ENCODE data around the gene PHYKPL.
"Not testable (repeated sequence)": the region's sequence is repeated elsewhere in the genome, so short reads cannot be mapped to it uniquely, and the experiment has no call there.

Gene PHYKPL

DNA sequence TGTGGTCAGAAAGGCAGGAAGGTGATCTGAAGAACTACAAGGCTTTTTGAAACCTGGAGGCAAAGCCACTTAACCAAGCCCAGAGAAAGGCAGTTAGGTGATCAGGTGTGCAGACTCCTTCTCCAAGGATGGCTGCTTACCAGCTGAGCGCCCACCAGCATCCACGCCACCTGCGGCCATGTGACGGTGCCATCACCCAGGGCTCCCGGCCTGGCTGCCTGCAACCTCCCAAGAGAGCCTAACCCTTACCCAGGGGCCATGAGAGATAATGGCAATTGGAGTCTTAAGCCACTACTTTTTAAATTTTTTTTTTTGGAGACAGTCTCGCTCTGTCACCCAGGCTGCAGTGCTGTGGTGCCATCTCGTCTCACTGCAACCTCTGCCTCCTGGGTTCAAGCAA is 33.1 kb upstream of the PHYKPL start:
- DNase-seq (ENCODE audit: low spot score) = no peak

DNA sequence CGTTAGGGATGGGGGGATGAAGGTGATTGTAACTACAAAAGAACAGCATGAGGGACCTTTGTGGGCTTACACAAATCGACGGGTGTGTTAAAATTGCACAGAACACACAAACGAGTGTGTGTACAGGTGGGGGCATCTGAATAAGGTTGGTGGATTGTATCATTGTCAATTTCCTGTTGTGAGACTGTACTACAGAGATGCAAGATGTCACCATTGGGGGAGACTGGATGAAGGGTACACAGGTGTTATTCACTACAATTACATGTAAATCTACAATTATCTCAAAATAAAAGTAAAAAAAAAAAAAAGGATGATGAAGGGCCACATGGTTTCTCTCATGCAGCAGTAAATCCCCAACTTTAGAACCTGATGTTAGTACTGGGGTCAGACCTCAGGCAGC is 31.4 kb upstream of the PHYKPL start:
- no peak for DNase-seq (ENCODE audit: low spot score)

DNA sequence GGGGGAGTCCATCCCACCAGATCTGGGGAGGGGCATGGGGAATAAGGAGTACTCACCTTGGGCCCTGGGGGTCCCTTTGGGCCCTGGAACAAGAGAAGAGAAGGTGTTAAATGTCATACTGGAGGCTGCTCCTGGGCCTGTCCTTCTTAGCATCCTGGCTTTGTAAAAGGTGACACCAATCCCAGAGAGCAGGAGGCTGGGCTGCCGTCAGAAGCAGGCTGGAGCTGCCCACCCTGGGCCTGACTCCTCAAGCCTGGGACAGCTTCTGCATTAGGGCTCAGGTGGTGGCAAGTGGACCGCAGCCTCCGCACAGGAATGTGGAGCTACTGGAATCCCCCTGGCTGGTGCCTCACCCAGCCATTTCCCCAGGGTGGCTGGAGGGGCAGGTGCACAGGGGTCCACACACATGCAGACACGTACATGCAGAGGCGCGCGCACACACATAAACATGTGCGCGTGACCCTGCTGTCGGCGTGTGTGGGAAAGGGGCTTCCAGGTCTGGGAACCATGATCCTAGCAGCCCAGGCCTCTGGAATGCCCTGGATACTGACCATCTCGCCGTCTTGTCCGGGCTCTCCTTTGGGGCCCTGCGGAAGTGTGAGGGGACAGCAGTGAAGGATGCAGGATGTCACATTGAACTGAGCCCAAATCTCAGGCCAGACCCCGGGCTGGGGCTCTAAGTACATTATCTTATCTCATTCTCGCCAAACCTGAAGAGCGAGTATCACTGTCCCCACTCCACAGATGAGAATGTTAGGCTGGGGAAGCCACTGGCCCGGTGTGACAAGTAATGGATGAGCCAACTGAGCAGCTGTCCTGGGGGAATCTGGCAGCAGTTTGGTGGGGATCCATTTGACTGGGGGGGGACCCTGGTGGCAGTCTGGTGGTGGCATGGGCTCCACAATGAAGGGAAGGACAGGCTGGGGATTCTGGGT is 29.3 kb upstream of the PHYKPL start:
- no peak for DNase-seq (ENCODE audit: low spot score)

DNA sequence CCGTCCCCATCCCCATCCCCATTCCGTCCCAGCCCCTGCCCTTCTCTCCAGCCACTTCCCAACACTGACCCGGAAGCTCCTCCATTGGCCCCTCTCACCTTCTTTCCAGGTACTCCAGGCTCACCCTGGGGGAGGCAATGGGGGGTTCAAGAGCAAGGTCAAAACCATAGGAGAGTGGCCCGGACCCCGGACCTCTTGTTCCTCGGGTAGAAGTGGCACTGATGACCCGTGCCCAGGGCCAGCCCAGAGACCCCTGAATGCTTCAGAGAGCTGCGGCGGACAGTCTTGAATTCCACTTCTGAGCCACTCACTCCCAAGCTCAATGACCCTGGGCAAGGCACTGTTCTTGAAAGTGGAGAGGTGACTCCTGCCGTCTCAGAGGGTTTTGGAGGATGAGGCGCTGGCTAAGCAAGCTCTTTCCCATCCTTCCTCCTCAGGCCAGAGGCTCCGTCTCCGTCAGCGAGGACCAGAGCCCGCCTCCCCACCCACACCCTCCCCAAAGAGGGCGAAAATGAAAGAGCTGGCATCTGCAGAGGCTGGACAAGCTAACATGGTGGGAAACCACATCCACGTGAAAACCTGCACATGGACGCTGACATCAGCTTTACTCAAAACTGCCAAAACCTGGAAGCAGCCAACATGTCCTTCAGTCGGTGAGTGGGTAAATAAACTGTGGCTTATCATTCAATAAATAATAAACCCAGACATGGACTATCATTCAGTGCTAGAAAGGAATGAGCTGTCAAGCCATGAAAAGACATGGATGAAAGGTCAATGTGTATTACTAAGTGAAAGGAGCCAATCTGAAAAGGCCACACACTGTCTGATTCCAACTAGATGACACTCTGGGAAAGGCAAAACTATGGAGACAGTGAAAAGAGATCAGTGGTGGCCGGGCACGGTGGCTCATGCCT is 27.3 kb upstream of the PHYKPL start:
- no peak for DNase-seq (ENCODE audit: low spot score)

DNA sequence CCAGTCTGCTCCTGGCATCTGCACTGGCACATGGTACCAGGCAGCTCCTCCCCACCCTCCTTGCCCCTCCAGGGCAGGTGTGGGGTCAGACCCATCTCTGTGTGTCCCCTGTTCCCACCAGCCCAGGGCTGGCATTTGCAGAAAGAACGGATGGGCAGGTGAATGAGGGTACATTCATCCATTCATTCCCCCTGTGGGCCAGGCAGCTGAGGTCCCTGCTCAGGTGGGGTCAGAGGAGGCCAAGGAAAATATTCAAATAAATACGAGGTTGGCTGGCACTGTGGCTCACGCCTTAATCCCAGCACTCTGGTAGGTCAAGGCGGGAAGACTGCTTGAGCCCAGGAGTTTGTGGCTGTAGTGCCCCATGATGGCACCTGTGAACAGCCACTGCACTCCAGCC is 25.0 kb upstream of the PHYKPL start:
- DNase-seq (ENCODE audit: low spot score) = no peak

DNA sequence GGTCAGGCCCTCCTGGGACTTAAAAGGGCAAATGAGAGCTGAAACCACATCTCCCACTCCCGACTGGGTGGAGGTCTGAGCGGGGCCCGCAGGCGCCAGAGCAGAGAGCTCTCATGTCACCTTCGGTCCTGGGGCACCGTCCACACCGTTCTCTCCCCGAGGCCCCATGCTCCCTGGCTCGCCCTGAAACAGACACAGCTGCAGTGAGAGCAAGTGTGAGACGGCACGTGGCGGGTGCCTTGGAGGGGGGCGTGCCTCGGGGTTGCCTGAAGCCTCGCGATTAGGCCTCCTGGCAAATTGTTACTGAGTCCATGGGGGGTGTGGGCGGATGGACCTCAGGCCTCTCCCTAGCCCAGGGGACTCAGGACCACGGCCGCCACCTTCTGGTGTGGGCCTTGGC is 24.1 kb upstream of the PHYKPL start:
- DNase-seq (ENCODE audit: low spot score) = no peak

DNA sequence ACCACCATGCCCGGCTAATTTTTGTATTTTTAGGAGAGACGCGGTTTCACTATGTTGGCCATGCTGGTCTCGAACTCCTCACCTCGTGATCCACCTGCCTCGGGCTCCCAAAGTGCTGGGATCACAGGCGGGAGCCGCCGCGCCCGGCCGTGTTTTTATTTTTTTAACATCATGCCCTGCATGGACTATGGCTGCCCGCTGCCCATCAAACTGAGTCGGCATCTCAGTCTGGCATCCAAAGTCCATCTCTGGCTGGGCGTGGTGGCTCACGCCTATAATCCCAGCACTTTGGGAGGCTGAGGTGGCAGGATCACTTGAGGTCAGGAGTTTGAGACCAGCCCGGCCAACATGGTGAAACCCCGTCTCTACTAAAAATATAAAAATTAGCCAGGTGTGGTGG is 21.0 kb upstream of the PHYKPL start:
- not testable (repeated sequence) for DNase-seq (ENCODE audit: low spot score)

DNA sequence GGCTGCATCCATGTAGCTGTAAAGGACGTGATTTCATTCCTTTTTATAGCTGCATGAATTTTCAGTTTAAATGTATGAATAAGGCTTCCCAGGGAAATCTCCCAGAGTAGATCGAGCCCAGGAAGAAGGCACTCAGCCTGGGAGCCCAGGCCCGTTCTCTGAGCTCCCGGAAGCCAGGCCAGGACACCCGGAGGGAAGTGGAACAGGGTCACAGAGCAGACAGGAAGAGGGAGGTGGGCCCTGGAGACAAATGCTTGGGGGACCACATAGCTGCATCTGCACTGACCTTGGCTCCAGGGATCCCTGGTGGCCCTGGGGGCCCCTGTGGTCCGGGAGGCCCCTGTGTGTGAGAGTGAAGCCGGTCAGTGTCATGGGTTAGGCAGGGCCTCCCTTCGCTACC is 19.7 kb upstream of the PHYKPL start:
- DNase-seq (ENCODE audit: low spot score) = no peak

DNA sequence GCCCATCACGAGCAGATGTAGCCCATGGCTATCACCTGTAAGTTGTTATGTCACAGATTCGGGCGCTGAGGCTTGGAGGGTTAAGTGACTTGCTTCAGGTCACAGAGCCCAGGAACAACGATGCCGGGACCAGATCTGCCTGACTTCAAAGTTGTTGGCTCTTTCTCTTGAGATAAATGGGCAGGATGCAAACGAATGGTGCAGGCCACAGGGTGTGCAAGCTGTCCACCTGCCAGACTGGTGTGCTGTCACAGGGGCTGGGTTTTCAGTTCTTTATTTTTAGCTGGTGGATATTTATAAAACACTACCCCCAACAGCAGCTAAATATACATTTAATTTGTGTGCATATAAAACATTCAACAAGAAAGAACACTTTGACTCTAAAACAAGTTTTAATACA is 17.7 kb upstream of the PHYKPL start:
- no peak for DNase-seq (ENCODE audit: low spot score)

DNA sequence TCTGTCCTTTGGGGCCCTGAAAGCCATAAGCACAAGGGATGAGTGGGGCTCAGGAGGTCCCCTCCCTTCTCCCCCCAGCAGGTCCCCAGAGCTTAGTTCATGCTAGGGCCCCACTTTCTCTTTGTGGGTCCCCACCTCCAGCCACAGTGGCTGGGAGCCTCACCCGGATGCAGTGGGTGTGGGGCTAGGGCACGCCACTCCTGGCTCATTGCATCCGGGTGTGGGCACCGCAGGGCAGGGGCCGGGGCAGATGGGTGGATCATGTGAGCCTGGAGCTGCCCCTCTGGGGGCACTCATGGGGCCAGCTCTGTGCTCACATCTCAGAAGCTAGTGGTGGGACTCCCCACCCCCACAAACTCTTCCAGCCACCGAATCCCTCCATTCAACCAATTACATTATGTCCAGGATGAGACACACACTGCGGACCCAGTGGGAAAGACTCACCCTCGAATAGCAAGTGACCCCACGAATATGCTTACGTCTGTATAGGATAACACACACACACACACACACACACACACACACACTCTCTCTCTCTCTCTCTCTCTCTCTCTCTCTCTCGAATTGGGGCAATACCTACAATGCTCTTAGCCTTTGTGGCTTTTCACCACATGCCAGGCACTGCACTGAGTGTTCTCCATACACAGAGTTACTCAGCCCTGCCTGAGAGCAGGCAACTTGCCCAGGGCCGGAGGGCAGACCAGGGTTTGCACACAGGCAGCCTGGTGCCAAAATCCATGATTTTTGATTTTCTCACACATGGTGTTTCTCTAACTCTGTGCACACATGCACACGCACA is 16.8 kb upstream of the PHYKPL start:
- DNase-seq (ENCODE audit: low spot score) = no peak

DNA sequence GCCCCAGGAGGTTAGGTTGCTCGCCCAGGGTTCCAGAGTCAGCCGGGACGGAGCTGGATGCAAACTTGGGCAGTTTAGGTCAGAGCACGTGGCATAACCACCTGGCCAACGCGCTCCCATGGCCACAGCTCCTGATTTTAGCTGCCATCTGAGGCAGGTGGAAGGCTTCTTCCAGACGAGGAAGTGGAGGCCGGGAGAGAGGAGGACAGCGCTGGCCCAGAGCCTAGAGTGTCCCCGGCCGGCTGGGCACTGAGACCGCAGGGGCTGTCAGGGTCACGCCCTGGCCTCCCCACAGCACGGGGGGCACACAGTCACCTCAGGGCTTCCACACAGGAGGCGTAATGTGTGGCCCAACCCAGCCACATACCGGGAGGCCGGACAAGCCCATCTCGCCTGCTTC is 16.1 kb upstream of the PHYKPL start:
- no peak for DNase-seq (ENCODE audit: low spot score)

DNA sequence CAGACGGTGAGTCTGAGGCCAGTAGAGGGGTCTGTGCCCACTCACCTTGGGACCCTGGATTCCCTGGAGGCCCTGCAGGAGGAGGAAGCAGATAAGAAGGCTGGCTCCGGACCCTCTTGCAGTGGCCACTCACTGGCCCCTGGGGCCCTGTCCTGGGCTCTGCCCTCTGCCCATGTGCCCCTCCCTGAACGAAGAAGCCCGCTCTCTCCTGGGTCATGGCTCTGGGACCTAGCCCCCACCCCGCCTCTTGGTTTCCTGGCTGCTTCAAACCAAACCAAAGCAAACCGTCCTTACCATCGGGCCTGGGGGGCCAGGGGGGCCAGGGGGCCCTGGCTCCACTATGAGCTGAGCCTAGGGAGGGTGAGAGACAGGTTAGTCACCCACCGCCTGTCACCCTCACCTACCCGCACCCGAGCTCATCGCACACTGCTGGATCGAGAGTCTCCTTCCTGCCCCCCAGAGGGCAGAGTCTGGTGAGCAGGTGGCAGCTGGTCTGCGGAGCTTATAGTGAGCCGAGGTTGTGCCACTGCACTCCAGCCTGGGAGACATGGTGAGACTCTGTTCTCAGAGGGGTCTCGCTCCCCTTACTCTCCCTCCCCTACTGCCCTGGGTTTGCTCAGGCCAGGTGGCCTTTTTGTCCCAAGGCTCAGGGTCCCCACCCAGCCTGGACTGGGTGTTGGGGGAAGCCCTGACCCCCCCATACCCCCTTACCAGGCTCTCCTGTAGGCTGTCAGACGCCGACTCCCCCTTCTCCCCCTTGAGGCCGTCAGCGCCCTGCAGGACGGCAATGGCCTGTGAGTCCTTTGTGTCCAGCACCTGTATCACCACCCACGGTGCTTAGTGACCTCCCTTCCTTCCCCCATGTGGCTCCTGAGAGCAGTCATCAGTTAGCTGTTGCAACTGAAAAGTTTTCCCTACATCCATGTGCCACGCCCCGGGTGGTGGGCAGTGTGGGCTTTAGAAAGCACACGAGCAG is 15.2 kb upstream of the PHYKPL start:
- no peak for DNase-seq (ENCODE audit: low spot score)

DNA sequence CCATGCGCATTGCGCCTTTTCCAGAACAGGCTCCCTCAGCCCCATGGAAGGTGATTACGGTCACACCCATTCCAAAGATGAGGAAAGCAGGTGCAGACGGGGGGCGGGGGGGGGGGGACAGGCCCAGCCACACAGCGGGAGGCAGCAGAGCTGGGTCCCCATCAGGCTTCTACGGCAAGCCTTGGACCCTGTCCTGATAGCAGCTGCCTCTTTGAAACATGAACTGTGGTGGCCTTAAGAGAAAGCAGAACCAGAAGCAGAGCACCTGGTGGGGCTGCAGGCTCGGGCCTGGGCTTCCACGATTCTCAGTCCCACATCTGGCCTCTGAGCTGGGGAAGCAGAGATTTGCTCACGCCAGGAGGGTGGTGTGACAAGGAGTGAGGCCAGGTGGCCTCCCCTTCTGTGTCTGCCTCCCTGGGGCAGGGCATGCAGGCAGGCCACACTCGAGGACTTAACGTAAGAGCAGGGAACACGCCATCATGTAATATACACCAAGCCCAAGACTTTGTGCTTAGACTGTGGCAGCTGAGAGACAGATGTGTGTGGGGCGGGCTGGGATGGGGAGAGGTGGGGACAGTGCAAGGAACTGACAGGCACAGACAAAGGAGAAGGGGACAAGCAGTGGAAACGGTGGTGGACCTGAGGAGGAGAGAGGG is 14.2 kb upstream of the PHYKPL start:
- no peak for DNase-seq (ENCODE audit: low spot score)

DNA sequence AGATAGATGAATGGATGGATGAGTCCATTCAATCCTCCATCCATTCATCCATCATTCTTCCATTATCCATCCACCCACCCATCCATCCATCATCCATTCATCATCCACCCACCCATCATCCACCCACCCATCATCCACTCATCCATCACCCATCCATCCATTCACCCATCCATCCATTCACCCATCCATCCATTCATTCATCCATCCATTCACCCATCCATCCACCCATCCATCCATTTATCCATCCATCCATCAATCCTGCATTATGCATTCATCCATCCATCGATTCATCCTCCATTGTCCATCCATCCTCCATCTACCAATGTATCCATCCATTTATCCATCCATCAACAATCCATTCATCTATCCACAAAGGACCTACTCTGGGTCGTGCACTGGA is 12.8 kb upstream of the PHYKPL start:
- DNase-seq (ENCODE audit: low spot score) = no peak

DNA sequence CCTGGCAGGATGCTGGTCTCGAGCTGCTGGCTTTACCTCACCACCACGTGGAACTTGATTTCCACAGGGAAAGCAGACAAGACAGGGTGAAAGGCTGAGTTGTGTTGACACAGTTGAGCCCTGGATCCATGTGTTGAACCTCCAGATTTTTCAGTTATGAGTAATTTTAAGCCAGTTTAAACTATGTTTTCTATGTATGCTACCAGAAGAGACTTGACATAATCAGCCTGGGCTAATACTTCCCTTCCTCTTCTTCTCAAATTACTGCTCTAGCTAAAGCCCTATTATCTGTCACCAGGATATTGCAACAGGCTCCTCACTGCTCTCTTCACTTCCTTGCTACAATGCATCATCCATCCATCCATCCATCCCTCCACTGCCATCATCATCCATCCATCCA is 12.0 kb upstream of the PHYKPL start:
- no peak for DNase-seq (ENCODE audit: low spot score)

DNA sequence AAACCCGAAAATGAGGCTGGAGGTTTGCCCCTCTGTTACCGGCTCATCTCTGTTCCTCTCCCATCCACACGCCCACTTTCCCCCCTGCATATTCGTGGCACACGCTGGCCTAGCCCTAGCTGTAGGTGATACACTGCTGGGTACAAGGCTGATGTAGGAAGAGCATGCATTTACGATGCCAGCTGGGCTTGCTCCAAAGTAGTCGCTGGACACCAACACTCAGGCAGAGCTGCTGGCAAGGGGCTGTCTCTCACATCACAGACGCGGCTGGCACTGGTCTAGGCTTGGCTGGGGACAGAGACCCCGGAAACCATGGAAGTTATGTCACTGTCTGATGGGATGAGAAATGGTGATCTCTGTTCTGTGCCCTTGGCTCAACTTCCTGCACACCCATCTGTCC is 9.8 kb upstream of the PHYKPL start:
- no peak for DNase-seq (ENCODE audit: low spot score)

DNA sequence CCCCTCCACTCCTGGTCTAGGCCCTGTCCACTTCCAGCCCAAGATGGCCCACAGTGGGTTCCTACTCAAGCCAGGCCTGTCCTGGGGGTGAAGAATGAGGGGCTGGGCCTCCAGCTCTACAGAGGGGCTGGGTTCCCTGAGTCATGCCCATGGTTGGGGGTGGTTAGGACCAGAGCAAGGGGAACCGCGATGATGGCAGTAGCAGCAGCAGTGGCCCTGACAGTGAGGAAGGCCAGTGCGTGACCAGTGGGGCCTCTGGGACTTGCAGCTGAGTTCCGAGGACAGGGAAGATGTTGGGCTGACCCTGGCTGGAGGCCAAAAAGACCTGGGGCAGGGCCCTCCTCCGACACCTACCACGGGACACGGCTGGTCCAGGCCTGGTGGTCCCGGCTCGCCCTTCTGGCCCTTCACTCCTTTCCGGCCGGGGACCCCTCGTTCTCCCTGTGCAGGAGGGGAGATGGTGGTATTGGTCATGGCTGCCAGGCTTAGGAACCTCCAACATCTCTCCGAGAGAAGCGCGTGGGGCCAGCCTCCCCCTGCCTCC is 9.2 kb upstream of the PHYKPL start:
- no peak for DNase-seq (ENCODE audit: low spot score)

DNA sequence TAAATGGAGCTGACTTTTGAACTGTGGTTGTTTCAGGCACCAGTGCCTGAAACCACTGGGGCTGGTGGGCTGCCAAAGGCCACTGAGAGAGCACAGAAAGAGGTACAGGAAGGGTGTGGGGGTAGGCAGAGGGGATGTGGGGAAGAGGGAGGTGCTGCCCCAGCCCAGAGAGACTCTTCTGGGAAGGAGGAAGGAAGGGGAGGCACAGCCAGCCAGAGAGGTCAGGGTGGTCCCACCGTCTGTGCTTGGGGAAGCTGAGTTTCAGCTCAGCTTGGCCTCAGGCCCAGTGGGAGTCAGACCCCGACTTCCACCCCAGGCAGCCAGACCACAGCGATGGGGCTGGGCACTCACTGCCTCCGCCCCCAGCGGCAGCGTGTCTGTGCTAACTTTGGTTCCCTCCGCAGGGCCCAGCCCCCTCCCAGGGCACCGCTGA is 8.6 kb upstream of the PHYKPL start:
- no peak for DNase-seq (ENCODE audit: low spot score)

DNA sequence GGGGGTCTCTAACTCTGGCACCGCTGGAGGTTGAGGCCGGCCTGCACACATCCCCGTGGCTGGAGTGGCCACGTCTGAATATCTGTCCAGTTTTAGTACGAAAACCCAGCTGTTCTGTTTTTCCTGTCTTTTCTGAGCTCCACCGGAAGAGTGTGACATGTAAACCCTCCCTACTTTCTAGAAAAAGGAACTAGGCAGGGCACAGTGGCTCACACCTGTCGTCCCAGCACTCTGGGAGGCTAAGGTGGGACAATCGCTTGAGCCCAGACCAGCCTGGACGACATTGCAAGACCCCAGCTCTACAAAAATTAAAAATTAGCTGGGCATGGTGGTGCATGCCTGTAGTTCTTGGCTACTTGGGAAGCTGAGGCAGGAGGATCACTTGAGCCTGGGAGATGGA is 8.2 kb upstream of the PHYKPL start:
- no peak for DNase-seq (ENCODE audit: low spot score)

DNA sequence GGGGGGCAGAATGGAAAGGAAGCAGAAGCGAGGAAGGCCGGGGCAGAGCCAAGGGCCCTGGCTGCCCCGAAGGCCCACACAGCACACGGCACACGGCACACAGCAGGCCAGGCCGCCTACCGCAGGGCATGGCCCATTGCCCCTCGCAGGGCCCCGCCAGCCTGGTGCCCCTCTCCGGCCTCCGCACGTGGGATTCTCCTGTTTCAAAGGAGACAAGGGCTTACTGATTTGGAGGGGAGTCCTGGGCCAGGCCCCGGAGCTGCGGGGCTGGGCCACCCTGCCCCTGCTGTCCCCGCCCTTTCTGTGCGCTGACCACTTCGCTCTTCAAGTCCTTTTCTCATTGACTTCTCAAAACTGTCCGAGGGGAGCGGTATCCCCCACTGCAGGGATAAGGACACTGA is 7.7 kb upstream of the PHYKPL start:
- DNase-seq (ENCODE audit: low spot score) = no peak
